ENCODE measurements around the gene NAIF1. TPM values are rescaled to one million over a fixed set of nuclear protein-coding genes. Genes with fewer than 3 reads are reported as not detected.
A peak's percentile ranks its signal among the peaks of the same experiment; 100 is the strongest.
"Not testable (repeated sequence)": the region's sequence is repeated elsewhere in the genome, so short reads cannot be mapped to it uniquely, and the experiment has no call there.

The NAIF1 gene, protein sequence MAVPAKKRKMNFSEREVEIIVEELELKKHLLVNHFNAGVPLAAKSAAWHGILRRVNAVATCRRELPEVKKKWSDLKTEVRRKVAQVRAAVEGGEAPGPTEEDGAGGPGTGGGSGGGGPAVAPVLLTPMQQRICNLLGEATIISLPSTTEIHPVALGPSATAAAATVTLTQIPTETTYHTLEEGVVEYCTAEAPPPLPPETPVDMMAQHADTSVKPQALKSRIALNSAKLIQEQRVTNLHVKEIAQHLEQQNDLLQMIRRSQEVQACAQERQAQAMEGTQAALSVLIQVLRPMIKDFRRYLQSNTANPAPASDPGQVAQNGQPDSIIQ
- 10.5 and 13.7 TPM in 2 replicates for total RNA-seq (2014; rRNA removed; shearing (Covaris generic))

DNA sequence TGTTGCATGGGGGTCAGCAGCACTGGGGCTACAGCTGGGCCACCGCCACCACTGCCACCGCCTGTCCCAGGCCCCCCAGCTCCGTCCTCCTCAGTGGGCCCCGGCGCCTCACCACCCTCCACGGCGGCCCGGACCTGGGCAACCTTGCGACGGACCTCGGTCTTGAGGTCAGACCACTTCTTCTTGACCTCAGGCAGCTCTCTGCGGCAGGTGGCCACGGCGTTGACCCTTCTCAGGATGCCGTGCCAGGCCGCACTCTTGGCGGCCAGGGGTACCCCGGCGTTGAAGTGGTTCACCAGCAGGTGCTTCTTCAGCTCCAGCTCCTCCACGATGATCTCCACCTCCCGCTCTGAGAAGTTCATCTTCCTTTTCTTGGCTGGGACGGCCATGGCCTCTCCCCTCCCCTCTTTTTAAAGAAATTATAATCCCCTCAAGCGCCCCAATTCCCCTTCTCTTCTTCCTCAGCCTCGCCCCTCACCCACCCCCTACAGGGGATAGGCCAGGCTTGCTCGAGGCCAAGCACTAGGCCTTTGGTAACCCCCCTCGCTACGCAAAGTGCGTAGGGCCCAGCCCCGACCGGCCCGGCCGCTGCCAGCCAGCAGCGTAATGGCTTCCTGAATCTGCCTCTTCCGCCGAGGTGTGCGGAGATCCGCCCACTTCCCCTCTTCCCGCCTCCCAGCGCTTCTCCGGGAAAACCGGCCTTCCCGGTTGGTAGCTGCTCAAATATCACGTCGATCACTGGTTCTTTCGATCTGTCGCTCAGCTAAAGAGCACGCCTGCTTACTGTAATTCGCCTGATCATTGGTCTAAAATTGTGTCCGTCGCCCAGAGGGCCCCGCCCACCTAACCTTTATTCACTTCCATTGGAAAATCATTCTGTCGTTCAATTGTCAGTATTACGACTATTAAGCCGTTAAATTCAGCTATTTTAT lies at the start of gene NAIF1:
TSS of gene NAIF1 (minus strand) at position 608 of the 932 bp plus-strand sequence. CDS start at position 389, 219 bp downstream.
- peak; percentile 99 for DNase-seq (ENCODE audit: low read depth)

DNA sequence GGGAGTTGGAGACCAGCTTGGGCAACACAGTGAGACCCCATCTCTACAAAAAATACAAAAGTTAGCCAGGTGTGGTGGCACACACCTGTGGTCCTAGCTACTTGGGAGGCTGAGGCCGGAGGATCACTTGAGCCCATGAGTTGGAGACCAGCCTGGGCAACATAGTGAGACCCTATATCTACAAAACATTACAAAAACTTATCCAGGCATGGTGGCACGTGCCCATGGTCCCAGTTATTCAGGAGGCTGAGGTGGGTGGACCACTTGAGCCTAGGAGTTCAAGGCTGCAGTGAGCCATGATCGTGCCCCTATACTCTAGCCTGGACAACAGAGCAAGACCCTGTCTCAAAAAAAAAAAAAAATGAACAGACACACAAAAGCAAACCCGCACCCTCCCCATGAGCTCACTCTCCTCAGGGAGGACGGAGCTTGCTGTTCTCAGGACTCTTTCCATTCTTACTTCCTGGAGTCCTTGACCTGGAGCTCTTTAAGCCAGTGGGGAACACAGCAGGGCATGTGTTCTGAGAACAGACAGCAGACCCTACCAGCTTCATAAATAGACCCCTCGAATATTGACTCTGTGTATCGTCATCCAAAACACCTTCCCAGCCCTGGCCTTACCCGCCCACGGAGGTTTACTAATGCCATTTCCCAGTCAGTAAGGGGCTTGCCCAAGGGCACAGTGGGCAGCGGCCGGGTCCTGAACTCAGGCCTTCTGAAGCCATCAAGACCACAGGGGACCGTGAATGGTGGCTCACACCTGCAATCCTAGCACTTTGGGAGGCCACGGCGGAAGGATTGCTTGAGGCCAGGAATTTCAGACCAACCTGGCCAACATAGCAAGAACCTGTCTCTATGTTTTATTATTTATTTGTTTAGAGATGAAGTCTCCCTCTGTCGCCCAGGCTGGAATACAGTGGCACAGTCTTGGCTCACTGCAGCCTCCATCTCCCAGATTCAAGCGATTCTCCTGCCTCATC lies 49.3 kb upstream of the NAIF1 start:
- no peak for DNase-seq (ENCODE audit: low read depth)

DNA sequence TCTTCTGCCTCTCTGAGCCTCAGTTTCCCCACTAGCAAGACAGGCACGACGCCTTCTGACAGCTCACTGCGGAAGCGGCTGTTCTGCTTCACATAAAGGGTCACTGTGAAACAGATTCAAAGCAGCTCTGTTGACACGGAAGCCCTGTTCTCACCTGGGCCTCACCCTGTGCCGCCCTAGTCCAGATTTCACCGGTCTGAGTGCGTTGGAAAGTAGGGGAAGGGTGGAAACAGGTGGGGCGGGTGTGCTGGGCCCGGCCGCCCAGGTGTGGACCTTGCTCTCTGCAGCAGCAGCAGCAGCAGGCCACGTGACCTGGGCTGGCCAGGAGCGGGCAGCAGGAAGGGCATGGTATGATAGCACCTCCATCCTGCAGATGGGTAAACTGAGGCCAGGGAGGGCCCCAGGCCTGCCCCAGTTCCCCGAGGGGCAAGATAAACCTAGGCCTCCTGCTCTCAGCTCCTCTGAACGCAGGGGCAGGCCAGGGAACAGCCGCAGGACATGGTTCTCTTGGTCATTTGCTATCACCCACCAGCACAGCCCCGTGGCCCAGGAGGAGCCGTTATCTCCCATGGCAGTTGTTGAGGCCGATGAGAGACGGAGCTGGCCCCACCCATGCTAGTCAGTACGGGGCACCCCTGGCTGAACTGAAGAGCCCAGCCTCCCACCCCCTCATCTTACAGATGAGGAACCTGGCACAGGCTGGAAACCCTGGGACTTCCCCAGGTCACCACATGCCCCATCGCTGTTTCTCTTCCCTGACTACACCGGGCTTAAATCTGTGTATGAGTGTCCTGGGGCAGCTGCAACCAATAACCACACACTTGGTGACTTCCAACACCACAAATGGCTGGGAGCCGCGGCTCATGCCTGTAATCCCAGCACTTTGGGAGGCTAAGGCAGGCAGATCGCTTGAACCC lies 48.3 kb upstream of the NAIF1 start:
- DNase-seq (ENCODE audit: low read depth), result no peak

DNA sequence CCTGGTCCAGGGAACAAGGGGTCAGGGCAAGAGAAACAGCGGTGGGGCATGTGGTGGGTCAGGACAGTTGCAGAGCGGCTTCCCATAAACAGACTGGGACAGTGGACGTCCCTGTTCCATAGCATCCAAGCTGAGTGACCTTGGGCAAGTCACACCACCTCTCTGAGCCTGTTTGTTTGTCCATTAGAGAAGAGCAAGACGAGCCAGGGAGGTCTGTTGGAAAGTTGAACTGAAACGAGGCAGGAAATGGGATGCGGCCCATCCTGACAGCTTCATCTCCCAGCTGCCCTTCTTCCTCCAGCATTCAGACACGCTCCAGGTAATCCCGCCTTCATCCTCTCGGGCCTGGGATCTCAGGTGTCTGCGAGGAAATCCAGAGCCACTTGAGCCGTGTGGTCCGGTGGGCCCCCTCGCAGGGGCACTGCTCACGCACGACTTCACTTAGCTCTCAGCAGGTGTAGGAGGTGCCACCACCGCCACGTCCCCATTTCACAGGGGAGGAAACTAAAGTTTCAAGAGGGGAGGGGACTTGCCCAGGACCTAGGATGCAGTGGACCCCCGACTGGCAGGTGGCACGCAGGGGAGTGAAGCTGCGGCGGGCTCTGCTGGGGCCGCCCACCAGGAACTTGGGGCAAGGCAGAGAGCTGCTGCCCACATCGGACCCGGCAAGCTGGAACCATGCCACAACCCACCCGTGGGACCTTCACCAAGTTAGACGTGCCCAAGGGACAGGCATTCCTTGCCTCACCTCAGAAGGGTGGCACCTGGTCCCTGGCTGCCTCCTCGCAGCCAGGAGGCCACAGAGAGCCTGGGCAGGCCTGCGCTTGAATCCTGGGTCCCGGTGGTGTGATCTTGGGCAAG lies 47.4 kb upstream of the NAIF1 start:
- DNase-seq (ENCODE audit: low read depth), result no peak

DNA sequence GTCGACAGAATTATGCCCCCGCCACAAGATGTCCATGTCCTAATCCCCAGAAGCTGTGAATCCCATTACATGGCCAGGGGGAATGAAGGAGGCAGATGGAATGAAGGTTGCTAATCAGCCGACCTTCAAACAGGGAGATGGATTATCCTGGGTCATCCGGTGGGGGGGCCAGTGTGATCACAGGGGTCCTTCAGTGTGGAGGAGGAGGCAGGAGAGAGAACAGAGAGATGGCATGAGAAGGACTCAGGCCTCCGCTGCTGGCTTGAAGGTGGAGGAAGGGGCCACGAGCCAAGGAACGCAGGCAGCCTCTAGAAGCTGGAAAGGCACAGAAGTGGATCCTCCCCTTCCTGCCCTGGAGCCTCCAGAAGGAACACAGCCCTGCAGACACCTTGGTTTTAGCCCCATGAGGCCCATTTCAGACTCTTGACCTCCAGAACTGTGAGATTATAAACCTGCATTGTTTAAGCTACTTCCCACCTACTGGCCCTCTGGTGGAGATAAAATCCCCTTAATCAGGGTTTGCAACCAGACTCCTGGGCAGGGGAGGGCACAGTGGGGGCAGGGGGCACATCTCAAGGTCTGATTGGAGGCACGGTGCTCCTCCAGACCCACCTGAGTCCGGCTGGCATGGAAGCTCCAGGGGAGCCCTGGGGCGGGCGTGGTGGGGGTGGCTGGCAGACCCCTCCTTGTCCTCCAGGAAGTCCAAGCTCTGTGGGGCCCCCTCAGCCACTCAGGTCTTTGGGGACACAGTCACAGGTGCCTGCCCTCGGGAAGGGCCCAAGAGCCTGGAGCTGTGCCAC lies 46.6 kb upstream of the NAIF1 start:
- no peak for DNase-seq (ENCODE audit: low read depth)

DNA sequence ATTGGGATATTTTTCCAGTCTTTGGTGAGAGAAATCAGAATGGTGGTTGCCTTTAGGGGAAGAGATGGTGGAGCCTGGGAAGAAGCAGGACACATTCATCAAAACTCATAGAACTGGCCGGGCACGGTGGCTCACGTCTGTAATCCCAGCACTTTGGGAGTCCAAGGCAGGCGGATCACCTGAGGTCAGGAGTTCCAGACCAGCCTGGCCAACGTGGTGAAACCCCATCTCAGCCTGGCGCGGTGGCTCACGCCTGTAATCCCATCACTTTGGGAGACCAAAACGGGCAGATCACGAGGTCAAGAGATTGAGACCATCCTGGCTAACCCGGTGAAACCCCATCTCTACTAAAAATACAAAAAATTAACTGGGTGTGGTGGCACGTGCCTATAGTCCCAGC lies 44.6 kb upstream of the NAIF1 start:
- not testable (repeated sequence) for DNase-seq (ENCODE audit: low read depth)

DNA sequence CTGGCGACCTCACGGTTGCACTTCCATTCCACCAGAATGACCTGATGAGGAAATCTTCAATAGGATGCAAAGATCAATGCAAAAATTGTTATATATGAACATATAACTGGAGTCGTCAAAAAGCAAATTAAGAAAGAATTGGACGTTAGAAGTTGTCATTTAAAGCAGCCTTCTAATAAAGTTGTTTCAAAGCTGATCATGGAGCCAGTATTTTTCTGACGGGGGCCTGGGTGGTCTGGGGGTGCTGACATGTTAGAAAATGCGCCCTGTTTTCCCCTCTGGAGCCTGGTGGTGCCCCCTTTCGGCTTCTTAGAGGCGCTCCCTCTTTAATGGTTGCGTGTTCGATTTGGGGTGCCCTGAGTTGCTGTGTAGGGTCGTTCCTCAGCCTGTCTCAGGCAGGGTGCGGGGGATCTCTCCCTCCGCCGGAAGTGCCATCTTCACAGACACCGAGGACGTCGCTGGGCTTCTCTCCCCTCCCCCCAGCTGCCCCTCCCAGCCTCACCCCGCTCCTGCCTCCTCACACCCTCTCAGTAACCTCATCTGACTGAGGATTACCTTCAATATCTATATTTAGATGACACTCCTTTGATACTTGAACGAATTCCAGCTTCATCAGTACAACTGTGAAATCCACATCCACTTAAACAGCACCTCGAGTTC lies 42.1 kb upstream of the NAIF1 start:
- DNase-seq (ENCODE audit: low read depth), result no peak

DNA sequence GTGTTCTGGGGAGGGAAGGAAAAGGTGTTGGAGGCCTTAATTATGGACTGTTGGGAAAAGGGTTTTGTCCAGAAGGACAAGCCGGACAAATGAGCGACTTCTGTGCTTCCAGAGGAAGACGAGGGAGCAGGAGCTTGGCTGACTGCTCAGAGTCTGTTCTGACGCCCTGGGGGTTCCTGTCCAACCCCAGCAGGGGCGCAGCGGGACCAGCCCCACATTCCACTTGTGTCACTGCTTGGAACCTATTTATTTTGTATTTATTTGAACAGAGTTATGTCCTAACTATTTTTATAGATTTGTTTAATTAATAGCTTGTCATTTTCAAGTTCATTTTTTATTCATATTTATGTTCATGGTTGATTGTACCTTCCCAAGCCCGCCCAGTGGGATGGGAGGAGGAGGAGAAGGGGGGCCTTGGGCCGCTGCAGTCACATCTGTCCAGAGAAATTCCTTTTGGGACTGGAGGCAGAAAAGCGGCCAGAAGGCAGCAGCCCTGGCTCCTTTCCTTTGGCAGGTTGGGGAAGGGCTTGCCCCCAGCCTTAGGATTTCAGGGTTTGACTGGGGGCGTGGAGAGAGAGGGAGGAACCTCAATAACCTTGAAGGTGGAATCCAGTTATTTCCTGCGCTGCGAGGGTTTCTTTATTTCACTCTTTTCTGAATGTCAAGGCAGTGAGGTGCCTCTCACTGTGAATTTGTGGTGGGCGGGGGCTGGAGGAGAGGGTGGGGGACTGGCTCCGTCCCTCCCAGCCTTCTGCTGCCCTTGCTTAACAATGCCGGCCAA lies 41.3 kb upstream of the NAIF1 start:
- no peak for DNase-seq (ENCODE audit: low read depth)

DNA sequence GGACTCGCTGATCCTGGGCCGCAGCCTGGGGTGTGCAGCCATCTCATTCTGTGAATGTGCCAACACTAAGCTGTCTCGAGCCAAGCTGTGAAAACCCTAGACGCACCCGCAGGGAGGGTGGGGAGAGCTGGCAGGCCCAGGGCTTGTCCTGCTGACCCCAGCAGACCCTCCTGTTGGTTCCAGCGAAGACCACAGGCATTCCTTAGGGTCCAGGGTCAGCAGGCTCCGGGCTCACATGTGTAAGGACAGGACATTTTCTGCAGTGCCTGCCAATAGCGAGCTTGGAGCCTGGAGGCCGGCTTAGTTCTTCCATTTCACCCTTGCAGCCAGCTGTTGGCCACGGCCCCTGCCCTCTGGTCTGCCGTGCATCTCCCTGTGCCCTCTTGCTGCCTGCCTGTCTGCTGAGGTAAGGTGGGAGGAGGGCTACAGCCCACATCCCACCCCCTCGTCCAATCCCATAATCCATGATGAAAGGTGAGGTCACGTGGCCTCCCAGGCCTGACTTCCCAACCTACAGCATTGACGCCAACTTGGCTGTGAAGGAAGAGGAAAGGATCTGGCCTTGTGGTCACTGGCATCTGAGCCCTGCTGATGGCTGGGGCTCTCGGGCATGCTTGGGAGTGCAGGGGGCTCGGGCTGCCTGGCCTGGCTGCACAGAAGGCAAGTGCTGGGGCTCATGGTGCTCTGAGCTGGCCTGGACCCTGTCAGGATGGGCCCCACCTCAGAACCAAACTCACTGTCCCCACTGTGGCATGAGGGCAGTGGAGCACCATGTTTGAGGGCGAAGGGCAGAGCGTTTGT lies 40.5 kb upstream of the NAIF1 start:
- no peak for DNase-seq (ENCODE audit: low read depth)

DNA sequence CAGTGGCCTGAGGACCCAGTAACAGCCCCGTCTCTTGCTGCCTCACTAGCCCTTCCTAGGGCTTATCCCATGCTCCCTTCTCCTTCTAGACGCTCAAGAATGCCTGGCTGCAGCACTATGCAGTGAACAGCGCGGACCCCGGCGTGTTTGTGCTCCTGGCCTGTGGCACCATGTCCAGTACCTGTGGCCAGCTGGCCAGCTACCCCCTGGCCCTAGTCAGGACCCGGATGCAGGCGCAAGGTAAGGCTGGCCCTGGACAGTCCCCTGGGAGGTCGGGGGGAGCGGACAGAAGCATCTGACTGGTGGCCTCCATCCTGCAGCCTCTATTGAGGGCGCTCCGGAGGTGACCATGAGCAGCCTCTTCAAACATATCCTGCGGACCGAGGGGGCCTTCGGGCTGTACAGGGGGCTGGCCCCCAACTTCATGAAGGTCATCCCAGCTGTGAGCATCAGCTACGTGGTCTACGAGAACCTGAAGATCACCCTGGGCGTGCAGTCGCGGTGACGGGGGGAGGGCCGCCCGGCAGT lies 39.9 kb upstream of the NAIF1 start:
- DNase-seq (ENCODE audit: low read depth), result no peak

DNA sequence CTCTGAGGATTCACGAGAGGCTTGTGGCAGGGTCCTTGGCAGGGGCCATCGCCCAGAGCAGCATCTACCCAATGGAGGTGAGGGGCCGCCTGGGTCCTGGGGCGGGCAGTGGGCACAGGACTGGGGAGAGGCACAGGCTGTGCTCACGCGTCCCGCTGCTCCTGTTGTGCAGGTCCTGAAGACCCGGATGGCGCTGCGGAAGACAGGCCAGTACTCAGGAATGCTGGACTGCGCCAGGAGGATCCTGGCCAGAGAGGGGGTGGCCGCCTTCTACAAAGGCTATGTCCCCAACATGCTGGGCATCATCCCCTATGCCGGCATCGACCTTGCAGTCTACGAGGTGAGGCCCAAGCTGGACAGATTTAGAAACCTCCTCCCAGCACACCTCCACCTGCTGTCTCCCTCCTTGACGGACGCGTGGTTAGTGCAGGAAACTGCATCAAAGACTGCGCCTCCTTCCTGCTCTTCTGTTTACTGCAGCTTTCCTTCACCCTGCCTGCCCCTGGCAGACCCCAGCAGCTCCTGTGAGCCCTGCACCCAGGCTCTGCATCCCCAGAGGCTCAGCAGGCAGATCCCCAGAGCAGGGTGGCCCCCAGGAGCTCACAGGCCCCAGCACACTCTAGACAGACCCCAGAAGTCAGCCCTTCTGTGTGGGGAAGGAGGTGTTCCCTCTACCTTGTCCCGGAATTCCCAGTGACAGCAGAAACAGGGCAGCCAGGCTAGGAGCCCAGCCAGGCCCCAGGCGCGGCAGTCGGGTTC lies 39.2 kb upstream of the NAIF1 start:
- no peak for DNase-seq (ENCODE audit: low read depth)

DNA sequence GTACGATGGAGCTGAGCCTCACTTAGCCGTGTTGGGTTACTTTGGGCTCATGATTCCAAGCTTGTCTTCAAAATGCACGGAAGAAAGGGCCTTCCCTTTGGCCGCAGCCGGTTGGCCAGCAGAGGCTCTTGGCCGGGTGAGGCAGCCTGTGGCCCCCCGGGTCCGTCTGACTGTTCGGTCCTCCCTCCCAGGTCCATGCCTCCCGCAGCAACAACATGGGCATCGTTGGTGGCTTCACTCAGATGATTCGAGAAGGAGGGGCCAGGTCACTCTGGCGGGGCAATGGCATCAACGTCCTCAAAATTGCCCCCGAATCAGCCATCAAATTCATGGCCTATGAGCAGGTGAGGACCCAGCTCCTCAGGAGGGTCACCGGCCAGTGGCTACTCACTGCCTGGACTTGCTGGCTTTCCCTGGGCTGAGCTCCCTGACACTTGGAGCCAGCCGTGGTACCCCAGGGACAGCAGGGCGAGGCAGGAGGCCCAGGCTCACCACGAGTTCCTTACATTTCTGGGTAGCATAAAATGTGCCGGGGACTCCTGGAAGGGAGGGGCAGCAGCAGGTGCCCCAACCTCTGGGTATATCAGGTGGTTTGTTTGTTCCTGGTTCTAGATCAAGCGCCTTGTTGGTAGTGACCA lies 38.5 kb upstream of the NAIF1 start:
- DNase-seq (ENCODE audit: low read depth), result no peak

DNA sequence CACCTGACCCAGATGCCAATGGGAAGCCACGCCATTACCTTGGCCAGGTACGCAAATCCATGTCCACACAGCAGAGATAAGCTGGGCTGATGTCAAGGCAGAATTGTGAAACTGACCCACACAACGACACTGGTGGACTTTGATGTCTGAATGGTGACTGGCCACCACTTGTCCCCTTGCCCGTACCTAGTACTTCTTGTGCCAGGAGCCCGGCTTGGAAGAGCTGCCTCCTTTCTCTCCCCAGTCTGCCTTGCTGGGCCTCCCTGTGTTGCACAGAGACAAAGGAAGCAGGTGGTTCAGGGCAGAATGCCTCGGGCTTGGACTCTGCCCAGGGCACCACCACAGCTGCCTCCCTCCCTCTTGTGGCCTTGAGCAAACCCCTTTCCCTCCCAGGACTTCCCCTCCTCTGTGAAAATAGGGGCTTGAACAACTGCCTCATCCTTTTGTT lies 37.1 kb upstream of the NAIF1 start:
- no peak for DNase-seq (ENCODE audit: low read depth)

DNA sequence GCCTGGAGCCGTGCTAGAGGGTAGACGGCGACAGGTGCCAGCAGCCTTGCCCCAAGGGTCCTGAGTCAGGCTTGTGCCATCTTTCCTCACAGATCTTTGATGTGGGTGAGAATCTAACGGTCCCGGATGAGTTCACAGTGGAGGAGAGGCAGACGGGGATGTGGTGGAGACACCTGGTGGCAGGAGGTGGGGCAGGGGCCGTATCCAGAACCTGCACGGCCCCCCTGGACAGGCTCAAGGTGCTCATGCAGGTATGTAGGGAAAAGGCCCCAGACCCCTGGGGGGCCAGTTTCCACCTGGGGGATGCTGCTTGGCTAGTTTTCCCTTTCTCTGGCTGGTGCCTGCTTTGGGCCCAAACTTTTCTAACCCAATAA lies 36.5 kb upstream of the NAIF1 start:
- no peak for DNase-seq (ENCODE audit: low read depth)
